Smooth muscle cell (in vitro differentiated cells): ENCODE results near the gene CSNK1A1. TPM values are rescaled to one million over a fixed set of nuclear protein-coding genes. Genes with fewer than 3 reads are reported as not detected.

Source experiments
- DNase-seq: peaks from one replicate; lab custom pipeline; 2025; ENCODE audit not compliant: unreplicated experiment; lab: John Stamatoyannopoulos, UW
- H2AFZ ChIP-seq: fragments of 200-600 bp; sonication (generic); 2 replicates; pipeline ENCODE4 v1.6.0; 2016; ENCODE audit warnings: antibody characterized with exemption, low read depth, mild to moderate bottlenecking
- H3F3A ChIP-seq: fragments of 200-600 bp; sonication (generic); 2 replicates; pipeline ENCODE4 v1.6.0; 2017; ENCODE audit warnings: antibody characterized with exemption, low read depth
- H3K27ac ChIP-seq: fragments of 200-600 bp; sonication (generic); 2 replicates; pipeline ENCODE4 v1.5.1; 2016; ENCODE audit warnings: low read depth, mild to moderate bottlenecking
- H3K27me3 ChIP-seq: fragments of 200-600 bp; sonication (generic); 2 replicates; pipeline ENCODE4 v1.6.1; 2016; ENCODE audit warnings: low read depth, mild to moderate bottlenecking
- H3K36me3 ChIP-seq: fragments of 200-600 bp; sonication (generic); 2 replicates; pipeline ENCODE4 v1.5.1; 2016; ENCODE audit warnings: low read depth
- H3K4me1 ChIP-seq: fragments of 200-600 bp; sonication (generic); 2 replicates; pipeline ENCODE4 v1.5.1; 2016; ENCODE audit warnings: low read depth
- H3K4me2 ChIP-seq: fragments of 200-600 bp; sonication (generic); 2 replicates; pipeline ENCODE4 v1.6.0; 2016; ENCODE audit warnings: mild to moderate bottlenecking
- H3K4me3 ChIP-seq: fragments of 200-600 bp; sonication (generic); 2 replicates; pipeline ENCODE4 v1.5.1; 2016; ENCODE audit warnings: mild to moderate bottlenecking
- H3K79me2 ChIP-seq: fragments of 200-600 bp; sonication (generic); 2 replicates; pipeline ENCODE4 v1.6.0; 2016; ENCODE audit warnings: low read depth, mild to moderate bottlenecking
- H3K9ac ChIP-seq: fragments of 200-600 bp; sonication (generic); 2 replicates; pipeline ENCODE4 v1.6.0; 2016; ENCODE audit warnings: low read depth
- H3K9me3 ChIP-seq: fragments of 200-600 bp; sonication (generic); replicated peaks from 2 replicates; pipeline ENCODE4 v1.5.1; 2016; ENCODE audit warnings: low read depth
- H4K20me1 ChIP-seq: fragments of 200-600 bp; sonication (generic); 2 replicates; pipeline ENCODE4 v1.6.0; 2016; ENCODE audit warnings: low read depth
- CTCF ChIP-seq: fragments of 200-600 bp; sonication (generic); IDR thresholded peaks from 2 replicates; pipeline ENCODE4 v1.5.1; 2017; ENCODE audit warnings: borderline replicate concordance, mild to moderate bottlenecking, antibody characterized with exemption; ENCODE audit not compliant: insufficient read depth, poor library complexity, severe bottlenecking
- WGBS: methylation state at CpG from one replicate; pipeline ENCODE4 v1.1.7; 2016; ENCODE audit warnings: low lambda C conversion rate; 5-methylcytosine and 5-hydroxymethylcytosine counted together
- polyA plus RNA-seq: library from polyadenylated mRNA; unstranded; fragments of >200 nt; fragmentation: Nextera tagmentation; extraction: Ambion mirVana; gene quantifications from 2 replicates; pipeline ENCODE4 v1.2.1, GENCODE V29; 2016
- total RNA-seq: library from RNA; depleted of rRNA; stranded (reverse); fragments of >200 nt; gene quantifications from 2 replicates; pipeline ENCODE4 v1.2.3, GENCODE V29; 2014

The CSNK1A1 gene
- total and polyA plus RNA-seq, 2 experiments from 2014 or later, result 129 to 294 TPM

- Histone ChIP-seq H3K4me3 (peak overlapping the region; percentile 80), H3K27me3 (no peaks in the 10 kb centered on the region), H3K4me1 (peaks cover 61% of the 10 kb centered on the region), H4K20me1 (peaks cover 83% of the 10 kb centered on the region), H3K9ac (peak overlapping the region; percentile 49), H3F3A (peaks cover 26% of the 10 kb centered on the region), H3K4me2 (peak overlapping the region; percentile 100), H3K9me3 (no peaks in the 10 kb centered on the region), H3K79me2 (peaks cover 91% of the 10 kb centered on the region), H2AFZ (no peak overlapping the region), H3K27ac (peak overlapping the region; percentile 97), H3K36me3 (peaks cover 7% of the 10 kb centered on the region)
- no peak for TF ChIP-seq CTCF
- no peak for DNase-seq
Measured at GRCh38 chr5:149546974-149547373, 4.3 kb downstream of the CSNK1A1 start.

GRCh38 chr5:149545327-149545726 lies 5.9 kb downstream of the CSNK1A1 start:
- no peak overlapping the region for H3K9ac ChIP-seq
- H3K27ac ChIP-seq, result peak overlapping the region; percentile 97
- H3K36me3 ChIP-seq, result peaks cover 7% of the 10 kb centered on the region
- no peak for DNase-seq
- H2AFZ ChIP-seq, result no peak overlapping the region
- H3K4me3 ChIP-seq, result no peak overlapping the region
- no peaks in the 10 kb centered on the region for H3K27me3 ChIP-seq
- 89% methylated on average over 6 of the region's 6 CpGs for WGBS
- H4K20me1 ChIP-seq, result peaks cover 99% of the 10 kb centered on the region
- peaks cover 19% of the 10 kb centered on the region for H3F3A ChIP-seq
- peaks cover 99% of the 10 kb centered on the region for H3K79me2 ChIP-seq
- H3K9me3 ChIP-seq, result no peaks in the 10 kb centered on the region
- H3K4me1 ChIP-seq, result peaks cover 61% of the 10 kb centered on the region
- H3K4me2 ChIP-seq, result no peak overlapping the region
- TF ChIP-seq CTCF, result no peak

GRCh38 chr5:149544028-149544420 lies 7.2 kb downstream of the CSNK1A1 start:
- H3K27ac ChIP-seq, result peak overlapping the region; percentile 63
- H3K4me3 ChIP-seq, result no peak overlapping the region
- peak overlapping the region; percentile 55 for H3K4me2 ChIP-seq
- peaks cover 99% of the 10 kb centered on the region for H3K79me2 ChIP-seq
- peaks cover 99% of the 10 kb centered on the region for H4K20me1 ChIP-seq
- no peak for TF ChIP-seq CTCF
- H3K9ac ChIP-seq, result peak overlapping the region; percentile 6
- H3K27me3 ChIP-seq, result no peaks in the 10 kb centered on the region
- H3F3A ChIP-seq, result peaks cover 18% of the 10 kb centered on the region
- no peaks in the 10 kb centered on the region for H3K9me3 ChIP-seq
- DNase-seq, result no peak
- WGBS, result 84% methylated on average over 3 of the region's 3 CpGs
- peaks cover 7% of the 10 kb centered on the region for H3K36me3 ChIP-seq
- no peak overlapping the region for H2AFZ ChIP-seq
- peaks cover 58% of the 10 kb centered on the region for H3K4me1 ChIP-seq

GRCh38 chr5:149543361-149544027 lies 7.7 kb downstream of the CSNK1A1 start:
- no peak overlapping the region for H3K4me3 ChIP-seq
- peaks cover 99% of the 10 kb centered on the region for H3K79me2 ChIP-seq
- peaks cover 15% of the 10 kb centered on the region for H3F3A ChIP-seq
- H3K4me1 ChIP-seq, result peaks cover 52% of the 10 kb centered on the region
- 78% methylated on average over 8 of the region's 8 CpGs for WGBS
- no peaks in the 10 kb centered on the region for H3K9me3 ChIP-seq
- peaks cover 8% of the 10 kb centered on the region for H3K36me3 ChIP-seq
- no peaks in the 10 kb centered on the region for H3K27me3 ChIP-seq
- TF ChIP-seq CTCF, result no peak
- H2AFZ ChIP-seq, result no peak overlapping the region
- DNase-seq, result no peak
- H3K4me2 ChIP-seq, result peak overlapping the region; percentile 55
- peaks cover 99% of the 10 kb centered on the region for H4K20me1 ChIP-seq
- H3K27ac ChIP-seq, result peak overlapping the region; percentile 63
- peak overlapping the region; percentile 6 for H3K9ac ChIP-seq
